OCI-LY3 (cell line): ENCODE data around the gene HDGFL2.
"Not testable (repeated sequence)": the region's sequence is repeated elsewhere in the genome, so short reads cannot be mapped to it uniquely, and the experiment has no call there.

Experiments
- H2AFZ ChIP-seq: fragments of 200-600, 300-600 bp; shearing (Covaris generic); 2 replicates; pipeline ENCODE4 v1.6.0; 2014; ENCODE audit warnings: antibody characterized with exemption, low read depth, low read length
- H3K27ac ChIP-seq: fragments of 200-600, 300-600 bp; sonication (generic); 2 replicates; pipeline ENCODE4 v1.5.1; 2014; ENCODE audit warnings: mild to moderate bottlenecking, low read length, moderate library complexity, mixed read lengths
- H3K27me3 ChIP-seq: fragments of 200-600, 300-600 bp; sonication (generic); 2 replicates; pipeline ENCODE4 v1.6.1; 2014; ENCODE audit warnings: low read depth, low read length, mixed read lengths
- H3K36me3 ChIP-seq: fragments of 200-600, 300-600 bp; sonication (generic); replicated peaks from 2 replicates; pipeline ENCODE3; 2014; ENCODE audit warnings: low read depth, low read length, mixed read lengths
- H3K4me1 ChIP-seq: fragments of 300-600, 200-600 bp; sonication (generic); 2 replicates; pipeline ENCODE4 v1.6.1; 2014; ENCODE audit warnings: low read length, mixed read lengths
- H3K4me2 ChIP-seq: fragments of 200-600, 300-600 bp; sonication (generic); 2 replicates; pipeline ENCODE4 v1.6.1; 2014; ENCODE audit warnings: low read length, mixed read lengths
- H3K4me3 ChIP-seq: fragments of 300-600, 200-600 bp; sonication (generic); 2 replicates; pipeline ENCODE4 v1.5.1; 2014; ENCODE audit warnings: antibody characterized with exemption, mild to moderate bottlenecking, low read length, moderate library complexity
- H3K79me2 ChIP-seq: fragments of 300-600, 200-600 bp; shearing (Covaris generic); 2 replicates; pipeline ENCODE4 v1.6.1; 2014; ENCODE audit warnings: mild to moderate bottlenecking, low read length, mixed read lengths
- H3K9ac ChIP-seq: fragments of 300-600, 200-600 bp; shearing (Covaris generic); 2 replicates; pipeline ENCODE4 v1.6.0; 2014; ENCODE audit warnings: mild to moderate bottlenecking, low read length, moderate library complexity
- H3K9me3 ChIP-seq: fragments of 200-600, 300-600 bp; shearing (Covaris generic); 2 replicates; pipeline ENCODE4 v1.6.1; 2014; ENCODE audit warnings: low read length, mixed read lengths; ENCODE audit not compliant: insufficient read depth
- H4K20me1 ChIP-seq: fragments of 200-600, 300-600 bp; sonication (generic); 2 replicates; pipeline ENCODE4 v1.6.1; 2016; ENCODE audit warnings: low read length, mixed read lengths; ENCODE audit not compliant: insufficient read depth
- EZH2phosphoT487 ChIP-seq: fragments of 200-600 bp; shearing (Covaris generic); IDR thresholded peaks from 2 replicates; pipeline ENCODE4 v1.6.1; 2018; ENCODE audit warnings: antibody characterized with exemption, mixed run types, low read depth
- TF ChIP-seq, protein P1 (sequence below): fragments of 200-600, 300-600 bp; sonication (generic); IDR thresholded peaks from 2 replicates; pipeline ENCODE4 v1.5.1; 2014; ENCODE audit warnings: antibody characterized with exemption, low read length, low read depth

Gene HDGFL2

DNA sequence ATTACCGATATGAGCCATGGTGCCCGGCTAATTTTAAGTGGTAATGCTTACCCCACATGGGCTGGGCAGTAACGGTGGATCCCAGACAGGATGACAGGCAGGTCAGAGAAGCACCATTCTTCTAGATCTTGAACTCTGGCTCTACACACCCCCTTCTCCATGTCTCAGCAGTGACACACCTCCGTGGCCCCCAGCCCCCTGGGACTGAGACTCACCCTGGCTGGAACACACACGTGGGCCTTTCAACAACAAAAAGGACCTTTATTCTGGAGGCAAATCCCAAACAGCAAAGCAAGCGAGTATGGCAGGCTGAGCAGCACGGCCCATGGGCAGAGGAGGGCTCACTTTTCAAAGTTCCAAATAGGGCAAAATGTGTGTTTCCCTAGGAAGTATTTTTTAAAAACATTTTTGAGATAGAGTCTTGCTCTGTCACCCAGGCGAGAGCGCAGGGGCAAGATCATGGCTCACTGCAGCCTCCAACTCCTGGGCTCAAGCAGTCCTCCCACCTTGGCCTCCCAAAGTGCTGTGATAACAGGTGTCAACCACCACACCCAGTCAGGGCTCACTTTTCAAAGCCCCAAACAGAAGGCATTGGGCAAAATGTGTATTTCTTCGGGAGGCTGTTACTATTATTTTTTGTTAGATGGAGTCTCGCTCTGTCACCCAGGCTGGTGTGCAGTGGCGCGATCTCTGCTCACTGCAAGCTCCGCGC, 50.4 kb downstream of the HDGFL2 start:
- H3K9ac ChIP-seq = no peak overlapping the region
- no peaks in the 10 kb centered on the region for H4K20me1 ChIP-seq
- peaks cover under 1% of the 10 kb centered on the region for H3K4me1 ChIP-seq
- no peak overlapping the region for H3K4me2 ChIP-seq
- H3K4me3 ChIP-seq = no peak overlapping the region
- no peaks in the 10 kb centered on the region for H3K79me2 ChIP-seq
- peaks cover 12% of the 10 kb centered on the region for H3K27me3 ChIP-seq
- no peaks in the 10 kb centered on the region for H3K9me3 ChIP-seq
- no peak overlapping the region for H2AFZ ChIP-seq
- H3K27ac ChIP-seq = no peak overlapping the region
- no peaks in the 10 kb centered on the region for H3K36me3 ChIP-seq
- TF ChIP-seq, protein P1, sequence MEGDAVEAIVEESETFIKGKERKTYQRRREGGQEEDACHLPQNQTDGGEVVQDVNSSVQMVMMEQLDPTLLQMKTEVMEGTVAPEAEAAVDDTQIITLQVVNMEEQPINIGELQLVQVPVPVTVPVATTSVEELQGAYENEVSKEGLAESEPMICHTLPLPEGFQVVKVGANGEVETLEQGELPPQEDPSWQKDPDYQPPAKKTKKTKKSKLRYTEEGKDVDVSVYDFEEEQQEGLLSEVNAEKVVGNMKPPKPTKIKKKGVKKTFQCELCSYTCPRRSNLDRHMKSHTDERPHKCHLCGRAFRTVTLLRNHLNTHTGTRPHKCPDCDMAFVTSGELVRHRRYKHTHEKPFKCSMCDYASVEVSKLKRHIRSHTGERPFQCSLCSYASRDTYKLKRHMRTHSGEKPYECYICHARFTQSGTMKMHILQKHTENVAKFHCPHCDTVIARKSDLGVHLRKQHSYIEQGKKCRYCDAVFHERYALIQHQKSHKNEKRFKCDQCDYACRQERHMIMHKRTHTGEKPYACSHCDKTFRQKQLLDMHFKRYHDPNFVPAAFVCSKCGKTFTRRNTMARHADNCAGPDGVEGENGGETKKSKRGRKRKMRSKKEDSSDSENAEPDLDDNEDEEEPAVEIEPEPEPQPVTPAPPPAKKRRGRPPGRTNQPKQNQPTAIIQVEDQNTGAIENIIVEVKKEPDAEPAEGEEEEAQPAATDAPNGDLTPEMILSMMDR = no peak
- TF ChIP-seq EZH2phosphoT487 = no peak

DNA sequence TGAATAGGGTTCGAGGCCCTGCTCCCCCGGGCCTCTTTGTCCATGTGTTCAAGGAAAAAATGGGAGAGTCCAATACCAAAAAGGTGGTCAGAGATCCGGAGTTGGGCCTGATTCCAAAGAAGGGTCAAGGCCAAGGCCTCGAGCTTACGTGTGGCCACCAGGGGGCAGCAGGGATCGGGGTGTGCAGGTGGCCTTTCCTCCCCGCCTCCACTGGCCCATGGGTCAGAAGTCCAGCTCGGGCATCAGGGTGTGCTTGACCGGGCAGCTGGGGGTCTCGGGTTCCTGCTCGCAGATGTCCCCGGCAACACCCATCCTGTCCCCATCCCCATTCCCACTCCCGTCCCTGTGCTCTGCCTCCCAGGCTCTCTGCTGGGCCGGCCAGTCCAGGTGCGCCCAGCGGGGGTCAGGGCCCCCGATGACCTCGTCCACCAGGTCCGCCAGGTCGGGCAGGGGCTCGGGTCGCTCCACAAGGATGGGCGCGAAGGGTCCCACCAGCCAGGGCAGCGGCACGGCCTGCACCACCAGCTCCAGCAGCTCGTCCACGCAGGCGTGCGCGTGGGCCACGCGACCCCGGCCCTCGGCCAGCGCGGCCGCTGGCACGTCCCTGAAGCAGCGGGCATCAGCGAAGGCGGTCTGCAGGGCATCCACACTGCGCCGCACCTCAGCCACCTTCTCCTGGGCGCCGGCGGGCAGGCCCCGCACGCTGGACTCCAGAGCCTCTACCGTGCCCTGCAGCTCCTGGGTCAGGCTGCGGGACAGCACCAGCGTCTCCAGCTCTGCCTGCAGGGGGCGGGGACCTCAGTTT, 51.4 kb downstream of the HDGFL2 start:
- no peaks in the 10 kb centered on the region for H3K4me1 ChIP-seq
- no peak overlapping the region for H2AFZ ChIP-seq
- no peaks in the 10 kb centered on the region for H4K20me1 ChIP-seq
- no peak overlapping the region for H3K27ac ChIP-seq
- no peaks in the 10 kb centered on the region for H3K79me2 ChIP-seq
- no peaks in the 10 kb centered on the region for H3K9me3 ChIP-seq
- H3K27me3 ChIP-seq = peaks cover 12% of the 10 kb centered on the region
- H3K9ac ChIP-seq = no peak overlapping the region
- no peak for TF ChIP-seq EZH2phosphoT487
- TF ChIP-seq, protein P1 = peak; percentile 83
- H3K4me3 ChIP-seq = no peak overlapping the region
- H3K4me2 ChIP-seq = no peak overlapping the region
- H3K36me3 ChIP-seq = no peaks in the 10 kb centered on the region

DNA sequence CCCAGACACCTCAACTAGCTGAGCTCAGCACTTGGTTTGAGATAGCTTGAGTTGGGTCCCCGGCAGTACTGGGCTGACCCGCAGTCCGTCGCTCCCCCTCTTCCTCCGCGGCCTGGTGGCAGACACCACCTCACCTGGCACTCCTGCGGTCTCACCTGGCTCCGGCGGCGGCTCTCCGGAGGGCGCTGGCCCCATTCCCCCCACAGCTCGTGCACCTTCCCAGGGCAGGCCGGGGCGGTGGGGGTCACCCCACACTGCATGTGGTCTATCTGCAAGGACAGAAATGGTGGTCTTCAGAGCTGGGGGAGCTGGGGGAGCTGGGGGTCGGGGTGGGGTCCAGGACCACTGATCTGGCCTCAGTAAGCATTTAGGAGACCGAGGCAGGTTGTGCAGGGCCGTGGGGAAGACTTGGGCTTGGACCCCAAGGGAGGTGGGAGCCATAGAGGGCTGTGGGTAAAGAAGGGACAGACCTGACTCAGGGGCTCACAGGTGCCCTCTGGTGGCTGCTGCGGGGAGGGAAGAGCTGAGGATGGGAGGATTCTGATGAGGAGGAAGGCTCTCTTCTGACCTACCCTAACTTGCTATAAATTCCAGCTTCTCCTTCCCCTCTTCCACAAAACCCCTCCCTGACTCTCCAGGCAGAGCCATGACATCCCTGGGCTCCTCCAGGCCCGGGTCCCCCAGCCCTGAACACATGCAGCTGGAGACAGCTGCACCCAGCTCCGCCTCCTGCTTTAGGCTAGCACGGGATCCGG, 52.9 kb downstream of the HDGFL2 start:
- no peak overlapping the region for H3K4me2 ChIP-seq
- no peak overlapping the region for H2AFZ ChIP-seq
- TF ChIP-seq EZH2phosphoT487 = no peak
- TF ChIP-seq, protein P1 = peak; percentile 75
- H3K9me3 ChIP-seq = no peaks in the 10 kb centered on the region
- no peak overlapping the region for H3K9ac ChIP-seq
- no peak overlapping the region for H3K4me3 ChIP-seq
- no peaks in the 10 kb centered on the region for H4K20me1 ChIP-seq
- no peaks in the 10 kb centered on the region for H3K36me3 ChIP-seq
- peaks cover 12% of the 10 kb centered on the region for H3K27me3 ChIP-seq
- H3K4me1 ChIP-seq = no peaks in the 10 kb centered on the region
- H3K27ac ChIP-seq = no peak overlapping the region
- no peaks in the 10 kb centered on the region for H3K79me2 ChIP-seq

DNA sequence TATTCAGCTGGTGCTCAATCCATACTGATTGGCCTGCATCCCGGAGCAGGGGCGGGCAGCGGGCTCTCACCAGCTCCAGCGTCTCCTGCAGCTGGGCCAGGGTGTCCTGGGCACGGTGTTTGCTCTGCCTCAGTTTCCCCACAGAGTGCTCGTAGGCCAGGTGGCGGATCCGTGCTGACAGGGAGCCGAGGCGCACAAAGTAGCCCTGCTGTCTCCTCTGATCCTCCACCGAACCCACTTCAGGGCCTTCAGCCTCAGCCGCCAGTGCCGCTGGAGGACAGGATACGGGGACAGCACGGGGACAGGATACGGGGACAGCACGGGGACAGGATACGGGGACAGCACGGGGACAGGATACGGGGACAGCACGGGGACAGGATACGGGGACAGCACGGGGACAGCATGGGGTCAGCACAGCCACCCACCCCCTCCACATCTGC, 53.5 kb downstream of the HDGFL2 start:
- H3K4me2 ChIP-seq = no peak overlapping the region
- H2AFZ ChIP-seq = no peak overlapping the region
- TF ChIP-seq, protein P1 = no peak
- TF ChIP-seq EZH2phosphoT487 = no peak
- no peak overlapping the region for H3K27ac ChIP-seq
- no peak overlapping the region for H3K9ac ChIP-seq
- H3K79me2 ChIP-seq = no peaks in the 10 kb centered on the region
- H3K4me1 ChIP-seq = no peaks in the 10 kb centered on the region
- H3K36me3 ChIP-seq = no peaks in the 10 kb centered on the region
- no peaks in the 10 kb centered on the region for H3K9me3 ChIP-seq
- peaks cover 12% of the 10 kb centered on the region for H3K27me3 ChIP-seq
- H3K4me3 ChIP-seq = no peak overlapping the region
- no peaks in the 10 kb centered on the region for H4K20me1 ChIP-seq

DNA sequence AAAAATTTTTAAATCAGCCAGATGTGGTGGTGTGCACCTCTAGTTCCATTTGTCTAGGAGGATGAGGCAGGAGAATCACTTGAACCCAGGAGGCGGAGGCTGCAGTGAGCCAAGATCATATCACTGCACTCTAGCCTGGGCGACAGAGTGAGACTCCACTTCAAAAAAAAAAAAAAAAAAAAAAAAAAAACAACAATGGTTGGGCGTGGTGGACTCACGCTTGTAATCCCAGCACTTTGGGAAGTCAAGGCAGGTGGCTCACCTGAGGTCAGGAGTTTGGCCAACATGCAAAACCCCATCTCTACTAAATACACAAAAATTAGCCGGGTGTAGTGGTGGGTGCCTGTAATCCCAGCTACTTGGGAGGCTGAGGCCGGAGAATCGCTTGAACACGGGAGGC, 55.3 kb downstream of the HDGFL2 start:
- not testable (repeated sequence) for H3K4me1 ChIP-seq, H4K20me1 ChIP-seq, H3K9ac ChIP-seq, H3K79me2 ChIP-seq, H3K36me3 ChIP-seq, H3K9me3 ChIP-seq, H3K4me2 ChIP-seq, H3K27me3 ChIP-seq, H3K4me3 ChIP-seq, H3K27ac ChIP-seq, H2AFZ ChIP-seq
